ENCODE results near the gene NEFH. TPM values are rescaled to one million over a fixed set of nuclear protein-coding genes. Genes with fewer than 3 reads are reported as not detected.

The NEFH gene
- total RNA-seq, 4 donors from 2014 or later, result 0.23 to 3.0 (median 0.53) TPM

DNA sequence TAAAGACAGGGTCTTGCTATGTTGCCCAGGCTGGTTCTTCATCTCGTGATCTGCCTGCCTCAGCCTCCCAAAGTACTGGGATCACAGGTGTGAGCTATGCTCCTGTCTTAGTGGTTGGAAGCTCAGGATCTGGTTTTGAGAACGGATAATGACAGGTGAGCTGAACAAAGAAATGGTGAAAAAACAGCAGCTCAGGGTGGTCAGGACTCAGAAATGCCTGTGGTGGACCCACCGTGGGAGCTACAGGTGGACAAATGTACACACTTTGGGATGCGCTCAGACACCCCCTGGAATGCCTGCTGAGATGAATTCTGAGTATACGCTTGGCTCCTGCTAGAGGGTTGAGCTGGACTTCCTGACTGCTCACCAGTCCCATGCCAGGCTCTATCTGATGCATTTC lies 32.1 kb upstream of the NEFH start:
- intact Hi-C loops (cut with DNase I; ENCODE audit: low total_unique reads), result no loop called here
- 86% methylated on average over 5 of the region's 5 CpGs for WGBS, 2 donors
- TF ChIP-seq, protein P1, sequence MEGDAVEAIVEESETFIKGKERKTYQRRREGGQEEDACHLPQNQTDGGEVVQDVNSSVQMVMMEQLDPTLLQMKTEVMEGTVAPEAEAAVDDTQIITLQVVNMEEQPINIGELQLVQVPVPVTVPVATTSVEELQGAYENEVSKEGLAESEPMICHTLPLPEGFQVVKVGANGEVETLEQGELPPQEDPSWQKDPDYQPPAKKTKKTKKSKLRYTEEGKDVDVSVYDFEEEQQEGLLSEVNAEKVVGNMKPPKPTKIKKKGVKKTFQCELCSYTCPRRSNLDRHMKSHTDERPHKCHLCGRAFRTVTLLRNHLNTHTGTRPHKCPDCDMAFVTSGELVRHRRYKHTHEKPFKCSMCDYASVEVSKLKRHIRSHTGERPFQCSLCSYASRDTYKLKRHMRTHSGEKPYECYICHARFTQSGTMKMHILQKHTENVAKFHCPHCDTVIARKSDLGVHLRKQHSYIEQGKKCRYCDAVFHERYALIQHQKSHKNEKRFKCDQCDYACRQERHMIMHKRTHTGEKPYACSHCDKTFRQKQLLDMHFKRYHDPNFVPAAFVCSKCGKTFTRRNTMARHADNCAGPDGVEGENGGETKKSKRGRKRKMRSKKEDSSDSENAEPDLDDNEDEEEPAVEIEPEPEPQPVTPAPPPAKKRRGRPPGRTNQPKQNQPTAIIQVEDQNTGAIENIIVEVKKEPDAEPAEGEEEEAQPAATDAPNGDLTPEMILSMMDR (IDR thresholded peaks at IDR 0.05), result no peak
- TF ChIP-seq POLR2A (IDR thresholded peaks at IDR 0.05), result no peak
- H3K4me3 ChIP-seq (ENCODE audit: low read depth, poor library complexity, severe bottlenecking), result no peak overlapping the region
- no peak for DNase-seq (ENCODE audit: low spot score in 2 of 2)

DNA sequence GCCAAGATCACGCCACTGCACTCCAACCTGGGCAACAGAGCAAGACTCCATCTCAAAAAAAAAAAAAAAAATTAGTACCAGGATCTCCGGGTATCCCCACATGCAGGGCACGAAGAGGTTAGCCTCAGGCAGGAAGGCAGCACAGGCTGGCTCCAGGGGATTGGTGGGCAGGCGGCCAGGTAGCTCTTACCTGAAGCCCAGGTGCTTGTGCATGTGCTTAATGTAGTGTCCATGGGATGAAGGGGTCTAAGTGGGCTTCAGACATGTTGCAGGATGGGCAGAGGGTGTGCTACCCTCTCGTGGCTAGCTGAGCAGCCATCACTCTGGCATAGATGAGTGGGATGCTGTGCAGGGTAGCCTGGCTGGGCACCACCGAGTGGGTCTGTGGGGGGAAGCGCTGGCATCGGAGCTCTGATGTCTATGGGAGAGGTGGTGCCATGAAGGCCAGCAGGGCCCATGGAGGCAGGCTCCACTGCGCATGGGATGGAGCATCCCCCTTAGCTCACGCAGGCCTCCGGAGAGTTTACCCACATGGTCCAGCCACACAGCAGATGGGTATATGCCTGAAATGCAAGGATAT lies 30.6 kb upstream of the NEFH start:
- TF ChIP-seq POLR2A (IDR thresholded peaks at IDR 0.05), result no peak
- TF ChIP-seq, protein P1 (IDR thresholded peaks at IDR 0.05), result no peak
- H3K4me3 ChIP-seq (ENCODE audit: low read depth, poor library complexity, severe bottlenecking), result no peak overlapping the region
- WGBS, 2 donors, result 90 to 94% methylated on average over 11 of the region's 11 CpGs
- no peak for DNase-seq (ENCODE audit: low spot score in 2 of 2)
- intact Hi-C loops (cut with DNase I; ENCODE audit: low total_unique reads), result no loop called here

DNA sequence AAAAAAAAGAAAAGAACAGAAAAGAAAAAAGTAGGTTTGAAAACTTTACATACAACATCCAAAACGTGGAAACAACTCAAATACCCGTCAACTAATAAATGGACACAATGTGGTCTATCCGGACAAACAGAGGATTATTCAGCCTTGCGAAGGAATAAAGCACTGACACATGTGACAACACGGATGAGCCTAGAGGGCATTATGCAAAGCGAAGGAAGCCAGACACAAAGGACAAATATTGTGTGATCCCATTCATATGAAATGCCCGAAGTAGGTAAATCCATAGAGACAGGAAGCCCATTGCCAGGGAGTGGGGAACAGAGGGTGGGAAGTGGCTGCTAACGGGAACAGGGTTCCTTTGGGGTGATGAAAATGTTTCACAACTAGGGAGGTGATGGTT lies 29.8 kb upstream of the NEFH start:
- H3K4me3 ChIP-seq (ENCODE audit: low read depth, poor library complexity, severe bottlenecking), result no peak overlapping the region
- intact Hi-C loops (cut with DNase I; ENCODE audit: low total_unique reads), result no loop called here
- WGBS, 2 donors, result 71 to 75% methylated on average over 8 of the region's 8 CpGs
- no peak for DNase-seq (ENCODE audit: low spot score in 2 of 2)
- no peak for TF ChIP-seq POLR2A (IDR thresholded peaks at IDR 0.05)
- TF ChIP-seq, protein P1 (IDR thresholded peaks at IDR 0.05), result no peak

DNA sequence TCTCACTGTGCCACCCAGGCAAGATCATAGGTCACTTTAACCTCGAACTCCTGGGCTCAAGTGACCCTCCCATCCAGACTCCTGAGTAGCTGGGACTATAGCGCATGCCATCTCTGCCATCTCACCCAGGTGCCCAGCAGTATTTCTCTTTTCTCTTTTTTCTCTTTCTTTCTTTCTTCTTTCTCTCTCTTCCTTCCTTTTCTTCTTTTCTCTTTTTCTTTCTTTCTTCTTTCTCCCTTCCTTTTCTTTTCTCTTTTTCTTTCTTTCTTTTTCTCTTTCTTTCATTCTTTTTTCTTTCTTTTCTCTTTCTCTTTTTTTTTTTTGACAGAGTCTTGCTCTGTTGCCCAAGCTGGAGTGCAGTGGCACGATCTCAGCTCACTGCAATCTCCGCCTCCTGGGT lies 28.2 kb upstream of the NEFH start:
- H3K4me3 ChIP-seq (ENCODE audit: low read depth, poor library complexity, severe bottlenecking), result no peak overlapping the region
- intact Hi-C loops (cut with DNase I; ENCODE audit: low total_unique reads), result no loop called here
- 92 to 96% methylated on average over 4 of the region's 4 CpGs for WGBS, 2 donors
- no peak for TF ChIP-seq POLR2A (IDR thresholded peaks at IDR 0.05)
- TF ChIP-seq, protein P1 (IDR thresholded peaks at IDR 0.05), result no peak
- DNase-seq (ENCODE audit: low spot score in 2 of 2), result no peak

DNA sequence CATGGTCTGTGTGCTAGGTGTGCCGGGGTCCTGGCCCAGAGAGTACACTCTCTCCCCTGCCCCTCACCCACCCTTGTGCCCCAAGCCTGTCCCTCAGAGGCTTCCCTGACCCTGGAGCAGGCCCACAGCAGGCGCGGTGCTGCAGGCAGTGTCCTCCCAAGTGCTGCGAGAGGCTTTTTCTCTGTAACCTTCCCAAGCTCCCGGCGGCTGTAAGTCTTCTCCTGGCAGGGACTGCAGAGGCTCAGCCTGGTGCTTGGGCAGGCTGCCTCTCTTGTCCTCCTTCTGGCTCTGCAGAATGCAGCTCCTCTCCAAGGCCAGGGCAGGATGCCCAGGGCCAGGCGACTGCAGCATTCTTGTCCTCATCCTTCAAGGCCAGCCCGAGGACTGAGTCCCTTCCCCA lies 25.7 kb upstream of the NEFH start:
- WGBS, 2 donors, result 42 to 65% methylated on average over 8 of the region's 8 CpGs

More for the DNA sequence above, 25.7 kb upstream of the NEFH start:
- DNase-seq (ENCODE audit: low spot score in 2 of 2), result no peak
- intact Hi-C loops (cut with DNase I; ENCODE audit: low total_unique reads), result no loop called here
- no peak overlapping the region for H3K4me3 ChIP-seq (ENCODE audit: low read depth, poor library complexity, severe bottlenecking)
- no peak for TF ChIP-seq POLR2A (IDR thresholded peaks at IDR 0.05)
- TF ChIP-seq, protein P1 (IDR thresholded peaks at IDR 0.05), result no peak

Data from lower leg skin (tissue), 4 donors.